Esophagus mucosa (tissue), 1 donor: Measurements from ENCODE around the gene FOXJ2. TPM values are rescaled to one million over a fixed set of nuclear protein-coding genes. Genes with fewer than 3 reads are reported as not detected.
"Not testable (repeated sequence)": the region's sequence is repeated elsewhere in the genome, so short reads cannot be mapped to it uniquely, and the experiment has no call there.

Source experiments
- ATAC-seq: fragments of 200-7000 bp; cut with Tn5 transposase; one replicate; pipeline ENCODE4 v1.9.1; 2020
- total RNA-seq: library from RNA; stranded (reverse); gene quantifications from one replicate; pipeline ENCODE4 v1.2.4, GENCODE V29; 2023
- donor health status: DM: yes; HTN: yes; CAD: no.

Gene FOXJ2
- total RNA-seq, 1 donor from 2014 or later = 7.6 TPM

- ATAC-seq = no peak
These were observed 2.3 kb upstream of the FOXJ2 start for GRCh38 chr12:8030189-8030588.

- not testable (repeated sequence) for ATAC-seq
These were observed 1.5 kb upstream of the FOXJ2 start for GRCh38 chr12:8031017-8031416.

- no peak for ATAC-seq
These were observed 659 bp upstream of the FOXJ2 start for GRCh38 chr12:8031872-8032241.

- ATAC-seq = peak; percentile 8
These were observed 883 bp downstream of the FOXJ2 start for GRCh38 chr12:8033153-8034044.

GRCh38 chr12:8034802-8035201 lies 2.3 kb downstream of the FOXJ2 start:
- no peak for ATAC-seq

- ATAC-seq = no peak
These were observed 3.0 kb downstream of the FOXJ2 start for GRCh38 chr12:8035440-8036010.

GRCh38 chr12:8036346-8036745 lies 3.8 kb downstream of the FOXJ2 start:
- ATAC-seq = no peak

GRCh38 chr12:8037046-8037663 lies 4.6 kb downstream of the FOXJ2 start:
- ATAC-seq = no peak

- ATAC-seq = peak; percentile 26
These were observed 5.4 kb downstream of the FOXJ2 start for GRCh38 chr12:8037947-8038346.

GRCh38 chr12:8038659-8039114 lies 6.2 kb downstream of the FOXJ2 start:
- ATAC-seq = peak; percentile 73

GRCh38 chr12:8040791-8041190 lies 8.3 kb downstream of the FOXJ2 start:
- no peak for ATAC-seq

- peak; percentile 61 for ATAC-seq
These were observed 13.7 kb downstream of the FOXJ2 start for GRCh38 chr12:8045952-8046944.

GRCh38 chr12:8047842-8048241 lies 15.3 kb downstream of the FOXJ2 start:
- ATAC-seq = no peak

GRCh38 chr12:8048906-8049305 lies 16.4 kb downstream of the FOXJ2 start:
- ATAC-seq = no peak

GRCh38 chr12:8050600-8051250 lies 18.2 kb downstream of the FOXJ2 start:
- no peak for ATAC-seq

- ATAC-seq = no peak
These were observed 20.2 kb downstream of the FOXJ2 start for GRCh38 chr12:8052679-8053078.

- ATAC-seq = no peak
These were observed 22.3 kb downstream of the FOXJ2 start for GRCh38 chr12:8054816-8055215.

- ATAC-seq = no peak
These were observed 24.8 kb downstream of the FOXJ2 start for GRCh38 chr12:8057306-8057705.

- no peak for ATAC-seq
These were observed 25.3 kb downstream of the FOXJ2 start for GRCh38 chr12:8057839-8058238.

GRCh38 chr12:8058506-8058905 lies 26.0 kb downstream of the FOXJ2 start:
- ATAC-seq = no peak

- no peak for ATAC-seq
These were observed 31.6 kb downstream of the FOXJ2 start for GRCh38 chr12:8064131-8064530.
